ENCODE data around the gene PUS1. TPM values are rescaled to one million over a fixed set of nuclear protein-coding genes. Genes with fewer than 3 reads are reported as not detected.
A peak's percentile ranks its signal among the peaks of the same experiment; 100 is the strongest.
"Not testable (repeated sequence)": the region's sequence is repeated elsewhere in the genome, so short reads cannot be mapped to it uniquely, and the experiment has no call there.

The PUS1 gene
- total RNA-seq, 2 experiments from 2014 or later = 116 to 118 TPM

GRCh38 chr12:131982041-131982440 is 53.0 kb downstream of the PUS1 start:
- H3K9me3 Mint-ChIP-seq = no peaks in the 10 kb centered on the region
- H3K36me3 Mint-ChIP-seq = peaks cover 12% of the 10 kb centered on the region
- H3K27ac Mint-ChIP-seq = no peak overlapping the region
- H3K4me1 Mint-ChIP-seq = no peaks in the 10 kb centered on the region
- H3K4me3 Mint-ChIP-seq = no peak overlapping the region
- no peaks in the 10 kb centered on the region for H3K27me3 Mint-ChIP-seq
- DNase-seq = no peak

DNA sequence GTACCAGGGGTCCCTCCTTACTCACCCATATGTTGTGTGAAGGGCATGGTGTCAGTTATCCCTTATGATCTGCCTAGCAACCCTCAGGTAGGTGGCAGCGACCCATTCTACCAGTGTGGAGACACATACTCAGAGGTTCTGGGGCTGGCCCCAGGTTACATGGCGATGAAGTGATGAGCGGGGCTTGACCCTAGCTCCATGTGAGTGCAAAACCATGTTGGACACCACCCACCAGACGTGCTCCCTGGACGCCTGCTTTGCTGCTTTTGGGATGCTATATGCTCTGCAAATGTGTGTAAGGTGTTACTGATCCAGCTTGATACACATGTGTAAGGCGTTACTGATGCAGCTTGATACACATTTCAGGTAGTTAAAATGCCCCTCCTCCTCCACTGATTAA is 54.0 kb downstream of the PUS1 start:
- DNase-seq = no peak
- H3K4me1 Mint-ChIP-seq = no peaks in the 10 kb centered on the region

GRCh38 chr12:131983554-131983953 is 54.5 kb downstream of the PUS1 start:
- H3K9me3 Mint-ChIP-seq = no peaks in the 10 kb centered on the region
- DNase-seq = no peak
- H3K36me3 Mint-ChIP-seq = peaks cover 14% of the 10 kb centered on the region
- no peaks in the 10 kb centered on the region for H3K4me1 Mint-ChIP-seq
- H3K27me3 Mint-ChIP-seq = no peaks in the 10 kb centered on the region
- H3K27ac Mint-ChIP-seq = no peak overlapping the region
- no peak overlapping the region for H3K4me3 Mint-ChIP-seq

More for the DNA sequence above, 54.0 kb downstream of the PUS1 start:
- Mint-ChIP-seq H3K4me3 (no peak overlapping the region), H3K9me3 (no peaks in the 10 kb centered on the region), H3K27ac (no peak overlapping the region), H3K36me3 (peaks cover 14% of the 10 kb centered on the region), H3K27me3 (no peaks in the 10 kb centered on the region)

- H3K27me3 Mint-ChIP-seq = no peaks in the 10 kb centered on the region
- H3K27ac Mint-ChIP-seq = no peak overlapping the region
- no peak overlapping the region for H3K4me3 Mint-ChIP-seq
- no peaks in the 10 kb centered on the region for H3K9me3 Mint-ChIP-seq
- DNase-seq = no peak
- H3K4me1 Mint-ChIP-seq = no peaks in the 10 kb centered on the region
- H3K36me3 Mint-ChIP-seq = peaks cover 14% of the 10 kb centered on the region
Observed at GRCh38 chr12:131984334-131984733, 55.3 kb downstream of the PUS1 start.

- not testable (repeated sequence) for H3K4me3 Mint-ChIP-seq, H3K4me1 Mint-ChIP-seq, H3K27ac Mint-ChIP-seq, H3K27me3 Mint-ChIP-seq, DNase-seq, H3K9me3 Mint-ChIP-seq
- H3K36me3 Mint-ChIP-seq = peaks cover 20% of the 10 kb centered on the region
Observed at GRCh38 chr12:131985510-131985875, 56.4 kb downstream of the PUS1 start.

DNA sequence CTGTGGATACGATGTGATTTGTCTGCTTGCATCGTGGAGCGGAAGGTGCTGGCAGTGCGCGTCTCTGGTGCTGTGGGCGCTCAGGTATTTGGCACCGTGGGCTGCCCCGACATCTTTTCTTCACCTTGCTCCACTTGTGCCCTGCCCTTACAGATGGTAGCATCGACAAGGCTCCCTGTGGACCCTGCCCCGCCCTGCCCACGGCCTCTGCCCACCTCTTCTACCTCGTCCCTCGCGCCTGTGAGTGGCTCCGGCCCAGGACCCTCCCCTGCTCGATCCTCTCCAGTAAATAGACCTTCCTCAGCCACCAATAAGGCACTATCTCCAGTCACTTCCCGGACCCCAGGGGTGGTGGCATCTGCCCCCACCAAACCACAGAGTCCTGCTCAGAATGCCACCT is 57.3 kb downstream of the PUS1 start:
- H3K4me3 Mint-ChIP-seq = no peak overlapping the region
- H3K36me3 Mint-ChIP-seq = peaks cover 20% of the 10 kb centered on the region
- no peaks in the 10 kb centered on the region for H3K27me3 Mint-ChIP-seq
- DNase-seq = no peak
- H3K9me3 Mint-ChIP-seq = no peaks in the 10 kb centered on the region
- H3K27ac Mint-ChIP-seq = no peak overlapping the region
- H3K4me1 Mint-ChIP-seq = no peaks in the 10 kb centered on the region

DNA sequence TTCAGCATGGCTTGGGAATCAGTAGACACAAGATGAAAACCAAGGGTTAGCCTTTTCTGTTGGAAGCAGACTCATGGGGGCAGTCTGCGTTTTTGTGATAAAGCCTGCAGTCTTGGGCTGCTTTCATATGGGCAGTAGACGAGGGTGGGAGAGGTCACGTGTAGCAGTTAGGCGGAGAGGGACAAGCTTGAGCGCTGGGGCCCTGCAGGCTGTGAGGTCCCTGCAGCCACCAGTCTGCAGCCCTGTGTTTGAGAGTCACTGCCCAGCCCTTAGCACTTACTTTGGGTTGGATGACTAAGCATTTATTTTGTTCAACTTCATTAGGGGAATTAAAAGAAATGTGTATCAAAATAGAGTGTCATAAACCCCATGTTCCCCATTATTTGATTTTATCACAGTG is 57.8 kb downstream of the PUS1 start:
- Mint-ChIP-seq H3K9me3 (no peaks in the 10 kb centered on the region), H3K27ac (no peak overlapping the region), H3K27me3 (no peaks in the 10 kb centered on the region), H3K36me3 (peaks cover 20% of the 10 kb centered on the region), H3K4me3 (no peak overlapping the region), H3K4me1 (no peaks in the 10 kb centered on the region)
- no peak for DNase-seq

DNA sequence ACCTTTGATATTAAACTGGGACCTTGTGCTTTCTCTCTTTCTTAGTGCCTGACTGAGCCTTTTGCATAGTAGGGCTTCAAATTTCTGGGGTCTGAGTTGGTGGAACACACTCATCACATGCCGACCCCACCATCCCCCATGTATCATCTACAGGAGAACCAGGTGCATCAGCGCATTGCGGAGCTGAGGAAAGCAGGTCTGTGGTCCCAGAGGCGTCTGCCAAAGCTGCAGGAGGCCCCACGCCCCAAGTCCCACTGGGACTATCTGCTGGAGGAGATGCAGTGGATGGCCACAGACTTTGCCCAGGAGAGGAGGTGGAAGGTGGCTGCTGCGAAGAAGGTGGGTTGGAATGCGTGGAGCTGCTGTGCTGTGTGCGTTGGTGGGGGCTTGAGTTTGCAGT is 58.5 kb downstream of the PUS1 start:
- H3K4me1 Mint-ChIP-seq = no peaks in the 10 kb centered on the region
- DNase-seq = no peak
- no peaks in the 10 kb centered on the region for H3K9me3 Mint-ChIP-seq
- H3K4me3 Mint-ChIP-seq = no peak overlapping the region
- H3K36me3 Mint-ChIP-seq = peaks cover 23% of the 10 kb centered on the region
- H3K27me3 Mint-ChIP-seq = no peaks in the 10 kb centered on the region
- H3K27ac Mint-ChIP-seq = peak overlapping the region; percentile 35

GRCh38 chr12:131988054-131988796 is 59.1 kb downstream of the PUS1 start:
- Mint-ChIP-seq H3K4me1 (no peaks in the 10 kb centered on the region), H3K9me3 (no peaks in the 10 kb centered on the region), H3K36me3 (peaks cover 26% of the 10 kb centered on the region), H3K4me3 (no peak overlapping the region), H3K27ac (no peak overlapping the region), H3K27me3 (no peaks in the 10 kb centered on the region)
- no peak for DNase-seq

DNA sequence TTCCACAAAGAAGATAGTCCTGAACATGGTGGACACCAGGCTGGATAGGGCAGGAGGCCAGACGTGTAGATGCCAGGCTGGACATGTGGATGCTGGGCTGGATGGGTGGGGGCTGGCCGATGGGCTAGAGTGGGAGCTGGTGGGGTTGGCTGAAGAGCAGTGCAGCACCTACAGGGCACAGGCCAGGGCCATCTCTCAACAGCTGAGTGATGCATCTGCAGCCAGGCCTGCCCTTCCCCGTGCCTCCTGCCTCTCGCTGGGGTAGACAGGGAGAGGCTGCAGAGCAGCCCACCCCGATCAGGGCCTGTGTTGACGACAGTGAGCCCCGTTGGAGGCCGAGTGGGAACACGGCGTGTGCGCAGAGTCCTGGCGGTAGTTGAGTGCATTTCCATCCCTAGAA is 59.9 kb downstream of the PUS1 start:
- no peak for DNase-seq
- Mint-ChIP-seq H3K4me3 (no peak overlapping the region), H3K27ac (no peak overlapping the region), H3K4me1 (no peaks in the 10 kb centered on the region), H3K27me3 (no peaks in the 10 kb centered on the region), H3K36me3 (peaks cover 31% of the 10 kb centered on the region), H3K9me3 (no peaks in the 10 kb centered on the region)

DNA sequence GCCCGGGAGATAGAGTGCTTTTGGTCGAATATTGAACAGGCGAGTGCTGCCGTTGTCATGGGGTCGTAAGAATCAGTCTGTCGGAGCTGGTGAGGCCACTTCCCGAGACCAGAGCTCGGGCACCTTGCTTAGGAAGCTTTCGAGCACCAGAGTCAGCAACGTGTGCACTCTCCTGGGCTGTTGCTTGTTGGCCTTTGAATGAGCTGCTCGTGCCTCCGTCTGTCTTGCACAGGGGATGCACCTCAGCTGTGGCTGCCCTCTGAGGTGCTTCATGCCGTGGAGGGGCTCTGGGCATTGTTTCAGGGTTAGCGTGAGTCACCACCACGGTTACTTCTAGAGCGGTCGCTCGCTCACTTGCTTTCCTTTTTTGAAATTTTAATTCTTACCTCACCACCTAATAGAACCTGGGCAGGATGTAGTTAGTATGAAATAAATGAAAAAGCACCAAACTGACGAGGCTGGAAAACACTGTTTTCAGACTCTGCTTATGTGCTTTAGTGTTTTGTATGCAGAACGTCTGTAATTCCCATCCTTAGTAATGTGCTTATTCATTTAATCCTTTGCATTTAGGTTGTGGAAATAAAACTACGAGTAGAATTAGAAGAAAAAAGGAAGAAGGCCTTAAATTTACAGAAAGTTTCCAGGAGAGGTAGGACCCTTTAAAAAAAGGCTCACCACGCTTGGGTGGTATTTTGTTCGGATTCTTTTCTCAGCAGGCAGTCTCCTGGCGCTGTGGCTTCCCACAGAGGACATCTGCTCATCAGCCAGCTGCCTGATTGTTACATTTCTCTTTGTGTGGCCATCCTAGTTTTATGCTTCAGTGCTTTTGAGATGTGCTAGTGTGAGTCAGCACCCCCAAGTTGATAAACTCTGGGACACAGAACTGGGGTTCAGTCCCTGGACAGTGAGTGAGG is 61.2 kb downstream of the PUS1 start:
- Mint-ChIP-seq H3K9me3 (no peaks in the 10 kb centered on the region), H3K4me1 (no peaks in the 10 kb centered on the region), H3K36me3 (peaks cover 31% of the 10 kb centered on the region), H3K27ac (no peak overlapping the region), H3K27me3 (no peaks in the 10 kb centered on the region), H3K4me3 (no peak overlapping the region)
- no peak for DNase-seq

DNA sequence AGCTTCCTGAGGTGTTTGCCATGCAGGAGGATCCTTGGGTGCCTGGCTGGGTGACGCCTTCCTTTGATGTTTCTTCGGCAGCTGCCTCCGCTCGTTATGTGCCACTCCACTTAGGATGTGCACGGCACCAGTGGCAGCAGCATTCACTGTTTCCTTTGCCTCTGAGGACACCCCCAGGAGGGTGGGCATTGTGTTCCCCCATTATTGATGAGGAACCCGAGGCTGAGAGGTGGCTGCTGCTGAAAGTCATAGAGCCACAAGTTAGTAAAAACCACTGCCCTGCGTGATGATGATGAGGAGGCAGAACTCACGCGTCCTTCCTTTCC is 61.9 kb downstream of the PUS1 start:
- no peak for DNase-seq
- H3K4me1 Mint-ChIP-seq = no peaks in the 10 kb centered on the region
- H3K36me3 Mint-ChIP-seq = peaks cover 31% of the 10 kb centered on the region
- H3K27me3 Mint-ChIP-seq = no peaks in the 10 kb centered on the region
- H3K27ac Mint-ChIP-seq = no peak overlapping the region
- no peaks in the 10 kb centered on the region for H3K9me3 Mint-ChIP-seq
- H3K4me3 Mint-ChIP-seq = no peak overlapping the region

DNA sequence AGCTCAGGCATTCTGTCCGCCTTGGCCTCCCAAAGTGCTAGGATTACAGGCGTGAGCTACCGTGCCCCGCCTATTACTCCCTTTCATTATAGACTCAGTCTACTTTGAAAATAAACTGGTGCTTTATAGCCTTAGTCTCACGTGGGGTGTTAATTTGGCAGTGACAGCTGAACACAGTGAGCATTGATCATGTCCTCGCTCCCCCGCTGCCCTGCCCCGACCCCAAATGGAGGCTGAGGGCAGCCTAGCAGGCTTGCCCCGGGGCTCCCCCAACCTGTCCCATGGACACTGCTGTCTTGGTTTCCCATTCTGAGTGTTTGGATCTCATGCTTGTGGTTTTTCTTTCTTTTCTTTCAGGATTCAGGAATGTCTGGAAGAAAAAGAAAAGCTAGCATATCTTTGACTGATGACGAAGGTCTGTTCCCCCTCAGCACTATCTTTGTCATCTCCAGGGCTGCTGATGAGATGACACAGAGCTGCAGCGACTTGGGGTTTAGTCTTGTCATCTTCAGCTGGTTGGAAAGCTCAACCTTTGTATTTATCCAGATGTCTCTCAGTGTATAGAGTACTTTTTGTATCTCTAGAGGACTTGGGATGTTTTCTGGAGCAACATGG is 62.8 kb downstream of the PUS1 start:
- Mint-ChIP-seq H3K27me3 (no peaks in the 10 kb centered on the region), H3K9me3 (no peaks in the 10 kb centered on the region), H3K4me1 (no peaks in the 10 kb centered on the region), H3K36me3 (peaks cover 29% of the 10 kb centered on the region), H3K27ac (no peak overlapping the region), H3K4me3 (no peak overlapping the region)
- DNase-seq = no peak

DNA sequence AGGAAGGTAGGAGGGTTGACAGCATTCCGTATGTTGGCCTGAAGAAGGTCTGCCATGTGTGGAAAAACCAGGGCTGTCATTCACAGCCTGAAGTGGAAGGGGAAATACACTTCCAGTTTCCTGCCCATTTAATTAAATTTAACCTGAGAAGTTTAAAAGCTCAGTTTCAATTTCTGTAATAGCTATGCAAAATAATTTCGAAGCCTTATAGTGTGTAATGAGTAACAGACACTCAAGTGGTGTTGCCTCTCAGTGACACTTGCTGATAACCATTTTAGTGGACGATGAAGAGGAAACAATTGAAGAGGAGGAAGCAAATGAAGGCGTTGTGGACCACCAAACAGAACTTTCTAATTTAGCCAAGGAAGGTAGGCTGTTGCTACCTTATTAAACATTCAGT is 65.5 kb downstream of the PUS1 start:
- Mint-ChIP-seq H3K9me3 (no peaks in the 10 kb centered on the region), H3K36me3 (peaks cover 26% of the 10 kb centered on the region), H3K27ac (no peak overlapping the region)

More for the DNA sequence above, 65.5 kb downstream of the PUS1 start:
- DNase-seq = no peak
- Mint-ChIP-seq H3K27me3 (no peaks in the 10 kb centered on the region), H3K4me3 (no peak overlapping the region), H3K4me1 (no peaks in the 10 kb centered on the region)
